ENCODE results near the gene SPIRE1.

SPIRE1 gene

DNA sequence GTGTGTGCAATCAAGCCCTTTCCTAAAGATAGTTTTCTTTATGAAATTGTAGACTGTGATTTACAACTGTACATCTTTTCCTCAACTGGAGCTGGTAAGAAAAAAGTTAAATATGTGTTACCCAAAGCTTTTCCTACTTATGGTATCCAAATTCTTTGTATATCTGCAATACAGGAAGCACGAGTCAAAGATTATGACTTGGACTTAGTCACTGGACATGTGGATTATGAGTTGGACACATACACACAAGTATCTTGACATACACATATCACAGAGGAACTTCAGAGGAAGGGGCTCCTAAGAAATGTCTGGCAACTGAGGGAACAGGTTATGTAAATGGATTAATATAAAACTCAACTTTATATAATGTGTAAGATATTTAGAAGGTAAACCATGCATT, 215.0 kb downstream of the SPIRE1 start:
- TF ChIP-seq, protein P1, sequence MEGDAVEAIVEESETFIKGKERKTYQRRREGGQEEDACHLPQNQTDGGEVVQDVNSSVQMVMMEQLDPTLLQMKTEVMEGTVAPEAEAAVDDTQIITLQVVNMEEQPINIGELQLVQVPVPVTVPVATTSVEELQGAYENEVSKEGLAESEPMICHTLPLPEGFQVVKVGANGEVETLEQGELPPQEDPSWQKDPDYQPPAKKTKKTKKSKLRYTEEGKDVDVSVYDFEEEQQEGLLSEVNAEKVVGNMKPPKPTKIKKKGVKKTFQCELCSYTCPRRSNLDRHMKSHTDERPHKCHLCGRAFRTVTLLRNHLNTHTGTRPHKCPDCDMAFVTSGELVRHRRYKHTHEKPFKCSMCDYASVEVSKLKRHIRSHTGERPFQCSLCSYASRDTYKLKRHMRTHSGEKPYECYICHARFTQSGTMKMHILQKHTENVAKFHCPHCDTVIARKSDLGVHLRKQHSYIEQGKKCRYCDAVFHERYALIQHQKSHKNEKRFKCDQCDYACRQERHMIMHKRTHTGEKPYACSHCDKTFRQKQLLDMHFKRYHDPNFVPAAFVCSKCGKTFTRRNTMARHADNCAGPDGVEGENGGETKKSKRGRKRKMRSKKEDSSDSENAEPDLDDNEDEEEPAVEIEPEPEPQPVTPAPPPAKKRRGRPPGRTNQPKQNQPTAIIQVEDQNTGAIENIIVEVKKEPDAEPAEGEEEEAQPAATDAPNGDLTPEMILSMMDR (IDR thresholded peaks at IDR 0.05; ENCODE audit: low read depth, low read length, missing control alignments), result no peak
- DNase-seq (ENCODE audit: low read depth), result no peak
- no peak overlapping the region for H3K4me3 ChIP-seq (ENCODE audit: low read depth, low read length)
- in situ Hi-C loops (cut with HindIII; ENCODE audit: low sequenced_read_pairs), result loop anchor here (10.0 kb wide), 1 partner anchor 162 kb away; no protein-coding TSS in a partner anchor

DNA sequence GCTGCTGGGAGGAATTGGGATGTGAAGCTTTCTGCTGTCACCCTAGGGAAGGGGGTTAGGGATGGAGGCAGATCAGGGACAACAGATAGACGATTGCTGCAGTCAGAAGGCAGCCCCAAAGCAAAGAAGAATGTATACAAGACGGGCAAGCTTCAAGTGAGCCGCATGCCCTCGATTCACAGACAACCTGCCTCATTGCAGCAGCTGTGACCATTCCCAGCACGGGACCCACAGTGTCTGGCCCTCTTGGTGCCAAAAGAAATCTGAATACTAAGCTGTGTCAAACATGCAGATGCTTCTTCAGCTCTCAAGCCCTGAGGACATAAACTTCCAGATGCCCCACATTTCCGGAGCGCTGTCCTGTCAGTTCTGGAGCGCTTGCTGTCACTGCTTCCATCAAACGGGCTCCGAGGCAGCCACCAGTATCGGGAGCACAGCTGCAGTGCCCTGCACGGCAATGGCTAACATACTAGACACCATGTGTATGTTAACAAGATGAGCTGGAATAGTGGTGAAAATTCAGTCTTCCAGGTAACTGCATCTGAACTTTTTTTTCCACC, 216.4 kb downstream of the SPIRE1 start:
- TF ChIP-seq, protein P1 (IDR thresholded peaks at IDR 0.05; ENCODE audit: low read depth, low read length, missing control alignments), result no peak
- DNase-seq (ENCODE audit: low read depth), result no peak
- in situ Hi-C loops (cut with HindIII; ENCODE audit: low sequenced_read_pairs), result loop anchor here (10.0 kb wide), 1 partner anchor 163 kb away; no protein-coding TSS in a partner anchor
- no peak overlapping the region for H3K4me3 ChIP-seq (ENCODE audit: low read depth, low read length)

DNA sequence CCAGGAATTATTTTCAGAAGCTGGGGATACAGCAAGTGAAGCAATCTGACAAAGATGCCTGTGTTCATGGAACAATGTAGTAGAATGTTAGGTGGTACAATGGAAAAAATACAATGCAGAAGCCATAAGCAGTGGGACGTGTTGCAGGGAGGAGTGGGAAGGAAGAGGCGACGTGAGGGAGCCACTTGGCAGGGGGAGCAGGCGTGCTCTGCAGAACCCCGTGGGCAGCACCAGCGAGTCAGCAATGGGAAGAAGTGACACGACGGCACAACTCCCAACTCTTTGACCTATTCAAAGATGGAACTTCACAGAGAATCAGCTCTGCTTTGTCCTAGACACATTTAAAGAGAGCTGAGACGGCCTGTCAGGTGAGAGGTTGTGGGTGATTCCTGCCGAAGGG, 219.7 kb downstream of the SPIRE1 start:
- TF ChIP-seq, protein P1 (IDR thresholded peaks at IDR 0.05; ENCODE audit: low read depth, low read length, missing control alignments), result no peak
- H3K4me3 ChIP-seq (ENCODE audit: low read depth, low read length), result no peak overlapping the region
- in situ Hi-C loops (cut with HindIII; ENCODE audit: low sequenced_read_pairs), result no loop called here
- DNase-seq (ENCODE audit: low read depth), result no peak

DNA sequence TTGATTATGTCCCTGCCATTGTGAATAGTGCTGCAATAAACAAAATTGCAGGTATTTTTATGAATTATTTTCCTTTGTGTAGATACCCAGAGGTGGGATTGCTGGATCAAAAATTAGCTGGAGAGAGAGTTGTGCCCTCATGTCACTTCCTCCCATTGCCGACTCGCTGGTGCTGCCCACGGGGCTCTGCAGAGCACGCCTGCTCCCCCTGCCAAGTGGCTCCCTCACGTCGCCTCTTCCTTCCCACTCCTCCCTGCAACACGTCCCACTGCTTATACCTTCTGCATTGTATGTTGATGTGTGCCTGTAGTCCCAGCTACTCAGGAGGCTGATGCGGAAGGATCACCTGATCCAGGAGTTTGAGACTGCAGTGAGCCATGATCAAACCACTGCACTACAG, 222.0 kb downstream of the SPIRE1 start:
- no peak overlapping the region for H3K4me3 ChIP-seq (ENCODE audit: low read depth, low read length)
- TF ChIP-seq, protein P1 (IDR thresholded peaks at IDR 0.05; ENCODE audit: low read depth, low read length, missing control alignments), result no peak
- DNase-seq (ENCODE audit: low read depth), result no peak
- in situ Hi-C loops (cut with HindIII; ENCODE audit: low sequenced_read_pairs), result no loop called here

DNA sequence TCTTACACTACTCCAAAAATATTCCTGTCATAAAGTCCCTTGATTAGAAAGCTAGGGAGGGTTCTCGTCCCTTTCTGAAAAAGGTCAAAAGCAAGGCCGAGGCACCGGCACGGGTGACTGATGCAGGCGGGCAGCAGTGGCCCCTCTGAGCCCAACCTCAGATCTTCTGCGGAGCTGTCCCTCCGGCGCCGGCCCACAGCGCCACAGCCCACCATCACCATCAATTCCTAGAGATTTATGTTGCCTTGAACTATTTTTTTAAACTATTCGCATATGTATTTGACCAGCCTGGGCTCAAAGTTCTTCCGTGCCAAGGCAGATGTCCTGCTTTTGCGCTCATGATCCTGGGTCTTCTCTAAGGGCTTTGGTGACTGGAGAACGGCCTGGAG, 223.4 kb downstream of the SPIRE1 start:
- DNase-seq (ENCODE audit: low read depth), result no peak
- TF ChIP-seq, protein P1 (IDR thresholded peaks at IDR 0.05; ENCODE audit: low read depth, low read length, missing control alignments), result no peak
- H3K4me3 ChIP-seq (ENCODE audit: low read depth, low read length), result no peak overlapping the region
- in situ Hi-C loops (cut with HindIII; ENCODE audit: low sequenced_read_pairs), result no loop called here

- no peak overlapping the region for H3K4me3 ChIP-seq (ENCODE audit: low read depth, low read length)
- DNase-seq (ENCODE audit: low read depth), result no peak
- in situ Hi-C loops (cut with HindIII; ENCODE audit: low sequenced_read_pairs), result no loop called here
- TF ChIP-seq, protein P1 (IDR thresholded peaks at IDR 0.05; ENCODE audit: low read depth, low read length, missing control alignments), result no peak
Measured at GRCh38 chr18:12433829-12434540, 223.9 kb downstream of the SPIRE1 start.
